GM21381 (cell line): ENCODE data around the gene FAAH.
A peak's percentile ranks its signal among the peaks of the same experiment; 100 is the strongest.

Experiments
- ATAC-seq: cut with Tn5 transposase; IDR thresholded peaks from one replicate; pipeline ENCODE4 v1.9.1; 2021; ENCODE audit warnings: mild to moderate bottlenecking, moderate library complexity; ENCODE audit not compliant: unreplicated experiment

Gene FAAH

GRCh38 chr1:46421739-46422138 is 27.6 kb downstream of the FAAH start:
- no peak for ATAC-seq

- no peak for ATAC-seq
Measured at GRCh38 chr1:46422261-46422871, 28.2 kb downstream of the FAAH start.

GRCh38 chr1:46423574-46424240 is 29.6 kb downstream of the FAAH start:
- ATAC-seq = no peak

- ATAC-seq = no peak
Measured at GRCh38 chr1:46424730-46425129, 30.6 kb downstream of the FAAH start.

GRCh38 chr1:46425726-46426125 is 31.6 kb downstream of the FAAH start:
- no peak for ATAC-seq

GRCh38 chr1:46427541-46427940 is 33.4 kb downstream of the FAAH start:
- no peak for ATAC-seq

GRCh38 chr1:46429436-46429835 is 35.3 kb downstream of the FAAH start:
- ATAC-seq = no peak

- ATAC-seq = no peak
Measured at GRCh38 chr1:46431695-46432094, 37.6 kb downstream of the FAAH start.

GRCh38 chr1:46432781-46433327 is 38.7 kb downstream of the FAAH start:
- ATAC-seq = no peak

GRCh38 chr1:46434358-46434757 is 40.2 kb downstream of the FAAH start:
- no peak for ATAC-seq

GRCh38 chr1:46436844-46437243 is 42.7 kb downstream of the FAAH start:
- no peak for ATAC-seq

- no peak for ATAC-seq
Measured at GRCh38 chr1:46437723-46438122, 43.6 kb downstream of the FAAH start.

- no peak for ATAC-seq
Measured at GRCh38 chr1:46438346-46438745, 44.2 kb downstream of the FAAH start.

GRCh38 chr1:46440478-46440877 is 46.4 kb downstream of the FAAH start:
- ATAC-seq = no peak

GRCh38 chr1:46442317-46443161 is 48.4 kb downstream of the FAAH start:
- peak; percentile 69 for ATAC-seq

GRCh38 chr1:46444466-46444865 is 50.3 kb downstream of the FAAH start:
- ATAC-seq = no peak

GRCh38 chr1:46445773-46446256 is 51.7 kb downstream of the FAAH start:
- no peak for ATAC-seq

GRCh38 chr1:46446646-46447498 is 52.8 kb downstream of the FAAH start:
- no peak for ATAC-seq

- no peak for ATAC-seq
Measured at GRCh38 chr1:46447499-46448108, 53.5 kb downstream of the FAAH start.
